Esophagus squamous epithelium (tissue), 4 donors: Measurements from ENCODE around the gene GALNT10.

Source experiments
- CTCF ChIP-seq, 6 experiments: fragments of 450-650 bp in 4 of 6; fragments of 200-600 bp in 2 of 6; sonication (generic) in 2 of 6; IDR thresholded peaks; one replicate each; pipeline ENCODE4 v1.5.1; 2016 to 2019; ENCODE audit warnings: antibody characterized with exemption in 6 of 6, mild to moderate bottlenecking in 4 of 6, moderate library complexity in 4 of 6
- POLR2A ChIP-seq, 4 donors: fragments of 450-650 bp; IDR thresholded peaks; one replicate each; pipeline ENCODE4 v1.6.1; 2017; ENCODE audit warnings: antibody characterized with exemption in 4 of 4, mild to moderate bottlenecking in 4 of 4, moderate library complexity in 3 of 4

GRCh38 chr5:154356958-154357357 is 166.4 kb downstream of the GALNT10 start:
- no peak for TF ChIP-seq POLR2A (IDR thresholded peaks at IDR 0.05)
- TF ChIP-seq CTCF (IDR thresholded peaks at IDR 0.05): no peak
